HCT116 (cell line): Measurements from ENCODE around the gene ACSS1.

Experiments
- CEBPB ChIP-seq: IDR thresholded peaks from 2 replicates; pipeline ENCODE4 v1.6.1; 2012; ENCODE audit warnings: low read depth
- CTCF ChIP-seq, 3 experiments: fragments of 200-600 bp in 1 of 3; sonication (generic) in 1 of 3; IDR thresholded peaks in 2 of 3; conservative IDR thresholded peaks in 1 of 3; 2 replicates each; pipeline ENCODE4 v1.5.1; 2012 to 2017; ENCODE audit warnings: low read depth in 2 of 3, low read length in 2 of 3, antibody characterized with exemption in 1 of 3, borderline replicate concordance in 1 of 3, control low read depth in 1 of 3, mild to moderate bottlenecking in 1 of 3, mixed read lengths in 1 of 3, mixed run types in 1 of 3, moderate library complexity in 1 of 3; ENCODE audit not compliant: insufficient read depth in 1 of 3
- POLR2AphosphoS5 ChIP-seq: IDR thresholded peaks from 2 replicates; pipeline ENCODE4 v1.6.1; 2011; ENCODE audit warnings: mild to moderate bottlenecking, low read depth, low read length, moderate library complexity
- SP1 ChIP-seq: IDR thresholded peaks from 2 replicates; pipeline ENCODE4 v1.6.1; 2012; ENCODE audit warnings: low read depth

GRCh38 chr20:24965065-24965919, 92.6 kb downstream of the ACSS1 start:
- TF ChIP-seq CTCF (IDR thresholded peaks at IDR 0.05 in 2 of 3, conservative IDR thresholded peaks at IDR 0.05 in 1 of 3; ENCODE audit: borderline replicate concordance in 1 of 3, insufficient read depth in 1 of 3, low read depth in 2 of 3, low read length in 2 of 3) (no peak), CEBPB (no peak), POLR2AphosphoS5 (no peak), SP1 (no peak)
